Lower leg skin (tissue), 4 donors: ENCODE measurements around the gene BICC1. TPM values are rescaled to one million over a fixed set of nuclear protein-coding genes. Genes with fewer than 3 reads are reported as not detected.

Experiments
- DNase-seq, 2 donors: peaks; one replicate each; pipeline ENCODE4 v3.0.0-alpha.2; 2019; ENCODE audit warnings: low spot score in 2 of 2
- H3K4me3 ChIP-seq: fragments of 200-600 bp; sonication (generic); 2 replicates; pipeline ENCODE4 v1.5.1; 2017; ENCODE audit warnings: mild to moderate bottlenecking, low read depth; ENCODE audit not compliant: poor library complexity, severe bottlenecking
- CTCF ChIP-seq, 3 donors: fragments of 450-650 bp; IDR thresholded peaks; one replicate each; pipeline ENCODE4 v1.5.1; 2016; ENCODE audit warnings: antibody characterized with exemption in 3 of 3, mild to moderate bottlenecking in 3 of 3, moderate library complexity in 2 of 3
- POLR2A ChIP-seq, 2 donors: fragments of 450-650 bp; IDR thresholded peaks; one replicate each; pipeline ENCODE4 v1.6.1; 2016 to 2017; ENCODE audit warnings: antibody characterized with exemption in 2 of 2, mild to moderate bottlenecking in 1 of 2, moderate library complexity in 1 of 2
- WGBS, 2 donors: methylation state at CpG; one replicate each; pipeline ENCODE4 v1.1.5; 2018; 5-methylcytosine and 5-hydroxymethylcytosine counted together
- intact Hi-C: fragments of 100-400 bp; cut with DNase I; formaldehyde crosslinking; loops from one replicate; pipeline ENCODE4 v1.15.0; 2023; ENCODE audit warnings: low total_unique reads
- total RNA-seq, 4 donors: library from RNA; depleted of rRNA; stranded (reverse); fragments of >200 nt; gene quantifications; one replicate each; pipeline ENCODE4 v1.1.0, GENCODE V29; 2016

The BICC1 gene
- total RNA-seq, 4 donors from 2014 or later, result 5.0 to 11.5 (median 7.1) TPM

GRCh38 chr10:58701405-58702135, 188.9 kb downstream of the BICC1 start:
- intact Hi-C loops, result no loop called here
- no peak overlapping the region for H3K4me3 ChIP-seq
- TF ChIP-seq POLR2A (IDR thresholded peaks at IDR 0.05) (no peak), CTCF (IDR thresholded peaks at IDR 0.05) (no peak)
- WGBS, 2 donors, result 28 to 38% methylated on average over 6 of the region's 6 CpGs
- peak in 1 of 2 donors; percentile 58 for DNase-seq

GRCh38 chr10:58704226-58704625, 191.6 kb downstream of the BICC1 start:
- intact Hi-C loops, result no loop called here
- WGBS, 2 donors, result 83 to 98% methylated on average over 1 of the region's 1 CpG
- TF ChIP-seq POLR2A (IDR thresholded peaks at IDR 0.05), result no peak
- no peak for TF ChIP-seq CTCF (IDR thresholded peaks at IDR 0.05)
- H3K4me3 ChIP-seq, result no peak overlapping the region
- no peak for DNase-seq

GRCh38 chr10:58704671-58705141, 192.0 kb downstream of the BICC1 start:
- no peak overlapping the region for H3K4me3 ChIP-seq
- DNase-seq, result no peak
- intact Hi-C loops, result no loop called here
- TF ChIP-seq CTCF (IDR thresholded peaks at IDR 0.05) (no peak), POLR2A (IDR thresholded peaks at IDR 0.05) (no peak)
- WGBS, 2 donors, result 22 to 30% methylated on average over 5 of the region's 5 CpGs

- intact Hi-C loops, result no loop called here
- no peak for DNase-seq
- no peak overlapping the region for H3K4me3 ChIP-seq
- 68 to 77% methylated on average over 1 of the region's 1 CpG for WGBS, 2 donors
- TF ChIP-seq CTCF (IDR thresholded peaks at IDR 0.05) (no peak), POLR2A (IDR thresholded peaks at IDR 0.05) (no peak)
Measured at GRCh38 chr10:58706836-58707235, 194.2 kb downstream of the BICC1 start.

- WGBS, 2 donors, result 77 to 80% methylated on average over 3 of the region's 3 CpGs
- no peak for DNase-seq
Measured at GRCh38 chr10:58712141-58712540, 199.5 kb downstream of the BICC1 start.

More at GRCh38 chr10:58712141-58712540, 199.5 kb downstream of the BICC1 start:
- TF ChIP-seq CTCF (IDR thresholded peaks at IDR 0.05), result no peak
- TF ChIP-seq POLR2A (IDR thresholded peaks at IDR 0.05), result no peak
- intact Hi-C loops, result no loop called here
- no peak overlapping the region for H3K4me3 ChIP-seq
